PFSK-1 (cell line): ENCODE data around the gene FAM118A.

ENCODE experiments used
- POLR2AphosphoS5 ChIP-seq: IDR thresholded peaks from 2 replicates; pipeline ENCODE4 v1.6.1; 2012; ENCODE audit warnings: low read depth, mild to moderate bottlenecking, control low read depth, low read length, moderate library complexity
- REST ChIP-seq, 2 experiments: IDR thresholded peaks; 2 replicates each; pipeline versions ENCODE4 v1.6.1 to v1.8.0; 2011 to 2012; ENCODE audit warnings: low read depth in 2 of 2, low read length in 2 of 2, control low read depth in 1 of 2, inconsistent platforms in 1 of 2, mild to moderate bottlenecking in 1 of 2, moderate library complexity in 1 of 2; ENCODE audit not compliant: insufficient read depth in 1 of 2

- TF ChIP-seq POLR2AphosphoS5 (no peak), REST (IDR thresholded peaks at IDR 0.05; ENCODE audit: insufficient read depth in 1 of 2, low read depth in 2 of 2, low read length in 2 of 2) (no peak)
Observed at GRCh38 chr22:45308957-45309421, 745 bp upstream of the FAM118A start.
